Measurements from ENCODE around the gene HRH4.

The HRH4 gene, protein sequence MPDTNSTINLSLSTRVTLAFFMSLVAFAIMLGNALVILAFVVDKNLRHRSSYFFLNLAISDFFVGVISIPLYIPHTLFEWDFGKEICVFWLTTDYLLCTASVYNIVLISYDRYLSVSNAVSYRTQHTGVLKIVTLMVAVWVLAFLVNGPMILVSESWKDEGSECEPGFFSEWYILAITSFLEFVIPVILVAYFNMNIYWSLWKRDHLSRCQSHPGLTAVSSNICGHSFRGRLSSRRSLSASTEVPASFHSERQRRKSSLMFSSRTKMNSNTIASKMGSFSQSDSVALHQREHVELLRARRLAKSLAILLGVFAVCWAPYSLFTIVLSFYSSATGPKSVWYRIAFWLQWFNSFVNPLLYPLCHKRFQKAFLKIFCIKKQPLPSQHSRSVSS

DNA sequence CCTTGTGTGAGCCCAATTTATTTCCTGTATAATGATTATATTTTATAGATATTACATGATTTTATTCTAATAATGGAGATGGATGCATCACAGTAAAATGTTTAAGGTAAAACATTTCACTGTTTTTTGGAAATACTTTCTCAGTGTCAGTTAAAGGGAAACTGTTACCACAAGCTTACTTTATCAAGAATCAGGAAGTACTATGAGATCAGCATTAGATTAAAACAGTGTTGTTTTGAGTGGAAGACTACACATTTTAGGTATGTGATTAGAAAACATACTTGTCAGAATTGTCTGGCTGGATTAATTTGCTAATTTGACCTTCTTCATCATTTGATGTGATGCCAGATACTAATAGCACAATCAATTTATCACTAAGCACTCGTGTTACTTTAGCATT lies at the start of gene HRH4:
TSS of gene HRH4 (plus strand) at position 250 of the 400 bp plus-strand sequence. CDS start at position 342, 92 bp downstream.
- peaks cover 14% of the 10 kb centered on the region for H3K4me1 Mint-ChIP-seq
- peaks cover 9% of the 10 kb centered on the region for H3K27me3 Mint-ChIP-seq
- CTCF ChIA-PET: interaction anchor here (1.0 to 1.6 kb wide), 5 partner anchors 11 to 29 kb away, joined by 3 to 7 read pairs (median 6); no protein-coding TSS in a partner anchor
- no peaks in the 10 kb centered on the region for H3K9me3 Mint-ChIP-seq
- DNase-seq: no peak
- no peak within 1 kb of the TSS for H3K27ac Mint-ChIP-seq
- peaks cover 2% of the 10 kb centered on the region for H3K36me3 Mint-ChIP-seq
- H3K4me3 Mint-ChIP-seq: no peak within 1 kb of the TSS

DNA sequence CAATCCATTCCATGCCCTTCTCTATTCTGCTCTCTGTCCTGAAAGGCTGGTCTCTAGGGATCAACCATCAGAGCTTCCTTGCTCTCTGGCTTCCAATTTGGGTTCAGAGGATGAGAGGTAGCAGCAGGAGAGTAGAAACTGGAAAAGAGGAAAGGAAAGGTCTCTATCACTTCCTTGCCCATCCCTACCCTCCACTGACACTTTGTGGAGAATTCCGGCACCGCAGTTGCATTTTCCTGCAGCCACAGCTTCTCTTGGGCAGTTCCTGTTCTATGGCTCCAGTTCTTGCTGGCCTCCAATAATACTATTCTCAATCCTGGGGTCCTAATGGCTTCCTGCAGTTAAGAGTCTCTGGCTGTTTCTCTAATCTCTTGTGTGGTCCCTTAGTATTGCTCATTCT lies 47.3 kb upstream of the HRH4 start:
- Mint-ChIP-seq H3K27me3 (peaks cover 22% of the 10 kb centered on the region), H3K4me1 (peaks cover 18% of the 10 kb centered on the region), H3K9me3 (no peaks in the 10 kb centered on the region), H3K27ac (no peak overlapping the region), H3K36me3 (no peaks in the 10 kb centered on the region), H3K4me3 (no peak overlapping the region)
- DNase-seq: no peak
- CTCF ChIA-PET: interaction anchor here (2.5 kb wide), 1 partner anchor 53 kb away, joined by 5 read pairs; no protein-coding TSS in a partner anchor

DNA sequence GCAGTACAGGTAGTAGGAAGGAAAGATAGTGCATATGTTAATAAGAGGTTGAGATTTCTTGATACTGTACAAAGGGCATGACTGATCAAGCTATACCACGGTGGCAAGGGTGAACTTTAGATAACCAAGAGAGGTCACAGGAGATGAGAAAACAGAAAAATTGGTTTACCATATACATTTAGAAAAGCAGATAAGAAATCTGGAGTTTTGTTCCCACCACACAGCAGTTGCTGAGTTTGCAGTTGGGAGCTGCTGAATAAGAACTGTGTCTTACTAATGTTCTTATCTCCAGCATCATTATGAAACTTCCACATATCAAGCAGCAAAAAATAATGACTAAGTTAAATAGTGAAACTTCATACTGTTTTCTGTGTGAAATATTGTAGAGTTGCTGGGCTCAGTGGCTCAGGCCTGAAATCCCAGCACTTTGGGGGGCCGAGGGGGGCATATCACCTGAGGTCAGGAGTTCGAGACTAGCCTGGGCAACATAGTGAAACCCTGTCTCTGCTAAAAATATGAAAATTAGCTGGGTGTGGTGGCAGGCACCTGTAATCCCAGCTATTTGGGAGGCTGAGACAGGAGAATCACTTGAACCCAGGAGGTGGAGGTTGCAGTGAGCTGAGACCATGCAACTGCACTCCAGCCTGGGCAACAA lies 46.0 kb upstream of the HRH4 start:
- Mint-ChIP-seq H3K27me3 (peaks cover 21% of the 10 kb centered on the region), H3K9me3 (no peaks in the 10 kb centered on the region), H3K4me3 (no peak overlapping the region), H3K4me1 (peaks cover 18% of the 10 kb centered on the region), H3K36me3 (no peaks in the 10 kb centered on the region), H3K27ac (no peak overlapping the region)
- no peak for DNase-seq
- CTCF ChIA-PET: interaction anchor here (1.1 to 2.5 kb wide), 3 partner anchors 9 to 54 kb away, joined by 5 read pairs; no protein-coding TSS in a partner anchor

DNA sequence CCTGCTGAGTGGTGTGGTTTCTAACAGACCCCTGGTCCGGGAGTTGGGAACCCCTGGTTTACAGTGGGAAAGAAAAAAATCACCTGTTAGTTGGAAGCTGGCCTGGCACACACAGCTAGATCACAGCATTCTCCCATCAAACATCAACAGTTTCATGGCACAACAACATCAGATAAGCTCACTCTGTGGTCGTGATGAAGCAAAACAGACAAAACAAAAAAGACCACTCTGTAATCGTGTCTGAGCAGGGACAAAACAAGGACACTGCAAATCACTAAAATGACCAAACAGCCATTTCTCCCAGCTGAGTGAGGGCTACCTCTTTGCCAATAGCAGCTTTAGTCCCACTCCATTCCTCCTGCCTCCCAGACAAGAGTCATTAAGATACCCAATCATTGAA lies 43.0 kb upstream of the HRH4 start:
- no peak overlapping the region for H3K27ac Mint-ChIP-seq
- H3K4me1 Mint-ChIP-seq: peaks cover 18% of the 10 kb centered on the region
- DNase-seq: no peak
- H3K36me3 Mint-ChIP-seq: no peaks in the 10 kb centered on the region
- H3K9me3 Mint-ChIP-seq: no peaks in the 10 kb centered on the region
- H3K4me3 Mint-ChIP-seq: no peak overlapping the region
- H3K27me3 Mint-ChIP-seq: peaks cover 35% of the 10 kb centered on the region
- CTCF ChIA-PET: no interaction called here

DNA sequence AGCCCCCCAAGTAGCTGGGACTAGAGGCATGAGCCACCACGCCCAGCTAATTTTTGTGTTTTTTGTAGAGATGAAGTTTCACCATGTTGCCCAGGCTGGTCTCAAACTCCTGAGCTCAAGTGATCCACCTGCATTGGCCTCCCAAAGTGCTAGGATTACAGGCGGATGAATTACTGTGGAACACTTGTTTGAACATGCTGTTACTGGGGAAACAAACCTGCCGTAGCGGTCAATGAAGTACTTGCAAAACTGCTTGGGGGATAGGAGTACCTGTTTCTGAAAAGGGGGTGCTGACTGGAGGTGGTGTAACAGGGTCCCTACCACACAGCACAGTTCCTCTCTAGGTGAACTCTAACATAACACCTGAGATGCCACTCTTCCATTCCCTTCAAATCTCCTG lies 39.9 kb upstream of the HRH4 start:
- Mint-ChIP-seq H3K27ac (no peak overlapping the region), H3K27me3 (peaks cover 41% of the 10 kb centered on the region), H3K9me3 (peaks cover 3% of the 10 kb centered on the region), H3K4me1 (peaks cover 9% of the 10 kb centered on the region), H3K36me3 (peaks cover 1% of the 10 kb centered on the region), H3K4me3 (no peak overlapping the region)
- DNase-seq: no peak
- CTCF ChIA-PET: no interaction called here

DNA sequence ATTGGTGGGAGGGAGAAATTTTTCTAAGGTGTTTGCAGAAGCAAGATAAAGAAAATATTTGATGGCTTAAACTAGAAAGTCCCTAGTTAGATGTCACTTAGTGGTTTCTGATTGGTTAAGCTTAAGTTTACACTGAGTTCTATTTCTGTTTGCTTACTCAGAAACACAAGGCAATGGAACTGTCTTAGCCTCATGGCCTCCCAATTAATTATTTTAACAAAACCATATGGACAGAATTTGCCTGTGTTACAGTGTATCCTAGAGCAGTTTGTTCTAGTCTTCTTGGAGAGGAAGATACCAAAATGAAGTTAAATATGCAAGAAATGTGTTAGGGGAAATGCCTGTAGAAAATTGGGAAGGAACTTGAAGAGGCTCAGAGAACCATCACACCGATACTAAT lies 38.6 kb upstream of the HRH4 start:
- no peak overlapping the region for H3K27ac Mint-ChIP-seq
- no peak for DNase-seq
- no peak overlapping the region for H3K4me3 Mint-ChIP-seq
- CTCF ChIA-PET: no interaction called here
- H3K27me3 Mint-ChIP-seq: peaks cover 47% of the 10 kb centered on the region
- peaks cover 10% of the 10 kb centered on the region for H3K4me1 Mint-ChIP-seq
- peaks cover 9% of the 10 kb centered on the region for H3K9me3 Mint-ChIP-seq
- H3K36me3 Mint-ChIP-seq: peaks cover 11% of the 10 kb centered on the region

DNA sequence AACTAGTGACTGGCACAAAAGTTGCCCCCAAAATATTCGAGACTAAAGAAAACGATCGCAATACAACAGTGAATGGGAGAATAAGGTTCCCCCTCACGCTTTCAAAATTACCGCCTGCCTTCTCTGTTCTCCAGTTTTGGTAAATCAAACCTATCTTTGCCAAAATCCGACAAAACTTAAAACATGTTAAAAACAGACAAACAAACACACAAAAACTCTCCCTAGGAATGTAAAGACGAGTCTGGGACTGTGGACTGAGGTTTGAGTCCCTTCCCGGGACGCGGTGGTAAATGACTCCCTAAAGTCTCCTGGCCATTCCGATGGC lies 34.4 kb upstream of the HRH4 start:
- peak overlapping the region; percentile 85 for H3K4me3 Mint-ChIP-seq
- H3K36me3 Mint-ChIP-seq: peaks cover 23% of the 10 kb centered on the region
- peak overlapping the region; percentile 53 for H3K27ac Mint-ChIP-seq
- peaks cover 23% of the 10 kb centered on the region for H3K27me3 Mint-ChIP-seq
- peaks cover 25% of the 10 kb centered on the region for H3K4me1 Mint-ChIP-seq
- peaks cover 11% of the 10 kb centered on the region for H3K9me3 Mint-ChIP-seq
- DNase-seq: no peak
- CTCF ChIA-PET: interaction anchor here (0.8 kb wide), 1 partner anchor 10 kb away, joined by 3 read pairs; no protein-coding TSS in a partner anchor

DNA sequence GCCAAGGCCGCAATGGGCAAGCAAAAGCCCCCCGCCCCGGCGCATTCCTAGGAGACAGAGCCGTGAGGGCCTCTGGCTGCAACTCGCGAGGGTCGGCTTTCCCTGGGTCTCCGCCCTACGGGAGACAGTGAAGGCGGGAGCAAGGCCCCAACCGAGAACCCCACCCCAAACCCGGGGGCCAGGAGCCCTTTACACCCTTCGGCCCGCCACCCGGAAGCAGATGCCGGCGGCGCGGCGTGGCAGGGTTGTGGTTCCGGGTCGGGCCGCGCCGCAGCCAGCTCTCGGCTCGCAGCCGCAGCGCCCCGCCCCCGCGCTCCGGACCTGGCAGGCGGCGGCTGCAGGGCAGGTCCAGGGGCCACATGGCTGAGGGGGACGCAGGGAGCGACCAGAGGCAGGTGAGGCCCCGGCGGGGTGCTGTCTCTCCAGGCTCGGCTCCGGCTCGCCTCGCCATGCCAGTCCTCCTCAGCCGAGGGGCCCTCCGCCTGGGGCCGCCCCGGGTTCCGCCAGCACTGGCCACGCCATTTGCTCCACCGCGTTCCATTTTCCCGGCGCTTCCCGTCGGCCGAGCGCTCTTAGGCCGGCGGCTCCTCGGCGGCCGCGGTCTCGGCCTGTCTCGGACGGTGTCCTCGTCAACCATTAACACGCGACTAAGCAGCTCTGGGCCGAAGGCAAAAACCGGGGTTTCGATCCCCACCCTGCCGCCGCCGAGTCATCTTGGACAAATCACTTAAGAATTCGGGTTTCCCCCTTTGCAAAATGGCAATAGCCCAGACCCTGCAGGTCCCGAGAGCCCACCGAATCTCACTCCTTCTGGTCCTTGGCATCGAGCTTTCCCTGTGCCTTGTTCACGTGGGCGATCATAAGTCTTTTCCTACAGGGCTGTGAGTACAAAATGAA lies 33.8 kb upstream of the HRH4 start, which contains the start of gene IMPACT:
TSS of gene IMPACT (plus strand) at position 273 of the 897 bp plus-strand sequence. CDS start at position 360, 87 bp downstream.
- peak; percentile 79 for DNase-seq
- peak within 1 kb of the TSS; percentile 85 for H3K4me3 Mint-ChIP-seq
- CTCF ChIA-PET: interaction anchor here (0.8 kb wide), 1 partner anchor 9 kb away, joined by 3 read pairs; no protein-coding TSS in a partner anchor

DNA sequence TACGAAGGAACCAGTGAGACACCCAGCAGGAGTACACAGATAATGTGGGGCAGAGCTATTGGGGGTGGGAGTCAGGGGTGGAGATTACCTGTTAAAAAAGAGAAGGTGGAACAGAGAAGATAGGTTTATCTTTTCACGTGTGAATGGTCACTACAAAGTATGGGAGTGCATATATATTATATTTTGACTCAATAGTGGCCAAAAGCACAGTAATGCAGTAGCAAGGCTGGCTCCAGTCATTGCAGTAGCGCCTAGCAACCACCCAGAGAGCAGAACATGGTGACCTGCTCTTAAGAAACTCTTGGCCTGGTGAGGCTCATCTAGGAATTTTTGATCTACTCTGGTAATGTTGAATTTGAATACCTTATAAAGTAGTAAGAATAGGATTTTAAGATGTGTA lies 33.0 kb upstream of the HRH4 start:
- CTCF ChIA-PET: no interaction called here
- peaks cover 24% of the 10 kb centered on the region for H3K36me3 Mint-ChIP-seq
- DNase-seq: no peak

More for the DNA sequence above, 33.8 kb upstream of the HRH4 start, which contains the start of gene IMPACT:
- Mint-ChIP-seq H3K9me3 (peaks cover 11% of the 10 kb centered on the region), H3K27me3 (peaks cover 23% of the 10 kb centered on the region), H3K36me3 (peaks cover 23% of the 10 kb centered on the region), H3K4me1 (peaks cover 25% of the 10 kb centered on the region), H3K27ac (peak within 1 kb of the TSS; percentile 81)

DNA sequence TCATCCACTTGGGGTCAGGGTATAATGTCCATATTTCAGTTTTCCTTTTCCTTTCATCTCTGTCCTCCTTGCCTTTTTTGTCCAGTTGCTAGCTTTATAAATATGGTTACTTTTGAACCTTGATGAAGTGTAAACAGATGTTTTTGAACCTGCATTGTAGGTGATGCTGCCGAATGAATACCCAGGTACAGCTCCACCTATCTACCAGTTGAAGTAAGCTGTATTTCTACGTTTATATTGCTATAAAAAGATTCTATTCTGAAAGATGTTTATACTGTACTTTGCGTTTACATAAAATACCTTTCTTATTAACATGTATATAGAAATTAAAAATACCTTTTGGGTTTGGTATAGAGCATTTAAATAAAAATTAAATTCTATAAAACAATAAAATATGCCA lies 31.7 kb upstream of the HRH4 start:
- Mint-ChIP-seq H3K9me3 (peaks cover 11% of the 10 kb centered on the region), H3K27ac (no peak overlapping the region)

More for the DNA sequence above, 33.0 kb upstream of the HRH4 start:
- Mint-ChIP-seq H3K27ac (no peak overlapping the region), H3K9me3 (peaks cover 11% of the 10 kb centered on the region), H3K27me3 (peaks cover 17% of the 10 kb centered on the region), H3K4me1 (peaks cover 25% of the 10 kb centered on the region), H3K4me3 (peak overlapping the region; percentile 85)

DNA sequence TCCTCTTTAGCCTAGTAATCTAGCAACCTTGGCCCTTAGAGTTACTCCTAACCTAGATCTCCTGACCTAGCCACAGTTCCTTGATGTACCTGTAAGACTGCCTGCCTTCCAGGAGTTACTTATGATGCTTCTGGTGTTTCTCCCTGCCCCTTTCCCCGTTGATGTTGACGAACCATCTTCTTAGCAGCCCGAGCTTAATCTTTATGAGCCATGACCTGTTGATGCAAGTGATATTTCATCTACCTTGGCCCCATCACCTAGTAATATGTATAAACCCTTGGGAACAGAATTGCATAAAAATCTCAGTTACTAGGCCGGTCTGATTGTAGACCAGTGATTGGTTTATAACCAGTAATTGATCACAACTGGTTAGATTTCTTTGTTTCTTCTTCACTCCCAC lies 31.2 kb upstream of the HRH4 start:
- peaks cover 11% of the 10 kb centered on the region for H3K9me3 Mint-ChIP-seq
- no peak overlapping the region for H3K27ac Mint-ChIP-seq
- H3K36me3 Mint-ChIP-seq: peaks cover 25% of the 10 kb centered on the region
- no peak overlapping the region for H3K4me3 Mint-ChIP-seq
- peaks cover 25% of the 10 kb centered on the region for H3K4me1 Mint-ChIP-seq
- CTCF ChIA-PET: interaction anchor here (1.1 to 1.9 kb wide), 5 partner anchors 18 to 69 kb away, joined by 4 to 9 read pairs (median 4); no protein-coding TSS in a partner anchor
- H3K27me3 Mint-ChIP-seq: peaks cover 11% of the 10 kb centered on the region
- no peak for DNase-seq

More for the DNA sequence above, 31.7 kb upstream of the HRH4 start:
- no peak for DNase-seq
- H3K4me3 Mint-ChIP-seq: no peak overlapping the region
- peaks cover 25% of the 10 kb centered on the region for H3K36me3 Mint-ChIP-seq
- CTCF ChIA-PET: interaction anchor here (0.9 to 1.9 kb wide), 6 partner anchors 15 to 68 kb away, joined by 4 to 9 read pairs (median 4); no protein-coding TSS in a partner anchor
- H3K4me1 Mint-ChIP-seq: peaks cover 25% of the 10 kb centered on the region
- H3K27me3 Mint-ChIP-seq: peaks cover 13% of the 10 kb centered on the region

DNA sequence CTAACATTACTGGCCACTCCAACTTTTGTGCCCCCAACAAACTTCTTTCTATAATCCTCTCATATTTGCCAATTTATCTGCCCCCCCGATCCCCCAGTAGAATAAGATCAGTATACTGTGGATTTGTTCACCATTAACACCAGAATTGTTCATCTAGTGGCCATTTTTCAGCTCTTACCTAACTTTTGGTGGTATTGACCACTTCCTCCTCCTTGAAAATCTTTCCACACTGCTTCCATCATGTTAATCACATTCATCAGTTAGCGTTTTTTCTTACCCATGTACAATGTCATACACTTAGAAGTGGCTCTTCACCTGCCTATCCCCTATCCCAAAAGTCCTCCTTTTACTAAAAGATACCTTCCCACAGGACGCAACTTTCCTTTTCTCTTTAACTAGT lies 27.8 kb upstream of the HRH4 start:
- Mint-ChIP-seq H3K36me3 (peaks cover 9% of the 10 kb centered on the region), H3K9me3 (no peaks in the 10 kb centered on the region), H3K27me3 (no peaks in the 10 kb centered on the region), H3K4me1 (peaks cover 10% of the 10 kb centered on the region), H3K4me3 (no peak overlapping the region), H3K27ac (no peak overlapping the region)
- CTCF ChIA-PET: interaction anchor here (0.8 to 1.7 kb wide), 3 partner anchors 17 to 74 kb away, joined by 3 to 5 read pairs (median 4); no protein-coding TSS in a partner anchor
- DNase-seq: no peak

DNA sequence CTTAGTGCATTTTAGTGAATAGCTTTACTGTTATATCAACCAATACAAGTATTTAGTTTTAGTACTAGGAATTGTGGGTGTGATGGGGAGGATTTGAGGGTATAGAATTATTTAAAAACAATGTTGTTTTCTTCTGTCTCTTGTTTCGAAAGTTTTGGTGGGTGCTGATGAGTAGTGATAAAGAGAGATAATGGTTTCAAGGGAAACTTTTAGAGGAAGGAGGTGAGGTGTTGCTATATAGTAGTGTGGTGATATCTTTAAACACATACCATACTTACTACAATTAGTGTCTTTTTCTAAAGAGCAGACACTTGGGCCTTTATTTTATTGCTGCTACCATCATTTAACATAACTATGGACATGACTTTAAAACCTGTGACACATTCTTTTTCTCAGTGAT lies 23.5 kb upstream of the HRH4 start:
- Mint-ChIP-seq H3K27ac (no peak overlapping the region), H3K27me3 (no peaks in the 10 kb centered on the region), H3K4me1 (peaks cover 4% of the 10 kb centered on the region), H3K9me3 (no peaks in the 10 kb centered on the region), H3K36me3 (peaks cover 17% of the 10 kb centered on the region), H3K4me3 (no peak overlapping the region)
- CTCF ChIA-PET: interaction anchor here (1.9 kb wide), 1 partner anchor 52 kb away, joined by 6 read pairs; no protein-coding TSS in a partner anchor
- DNase-seq: no peak

All from activated naive CD4-positive, alpha-beta T cell treated with anti-CD3 and anti-CD28 coated beads, Interleukin-2, amount 10 ng/mL, durations not matched to agents 7 days and 5 days (primary cell).